NCI-H226 (cell line): Measurements from ENCODE around the gene SEPTIN3.

Source experiments
- DNase-seq: peaks from one replicate; pipeline ENCODE4 v3.0.0-alpha.2; 2015

Gene SEPTIN3

DNA sequence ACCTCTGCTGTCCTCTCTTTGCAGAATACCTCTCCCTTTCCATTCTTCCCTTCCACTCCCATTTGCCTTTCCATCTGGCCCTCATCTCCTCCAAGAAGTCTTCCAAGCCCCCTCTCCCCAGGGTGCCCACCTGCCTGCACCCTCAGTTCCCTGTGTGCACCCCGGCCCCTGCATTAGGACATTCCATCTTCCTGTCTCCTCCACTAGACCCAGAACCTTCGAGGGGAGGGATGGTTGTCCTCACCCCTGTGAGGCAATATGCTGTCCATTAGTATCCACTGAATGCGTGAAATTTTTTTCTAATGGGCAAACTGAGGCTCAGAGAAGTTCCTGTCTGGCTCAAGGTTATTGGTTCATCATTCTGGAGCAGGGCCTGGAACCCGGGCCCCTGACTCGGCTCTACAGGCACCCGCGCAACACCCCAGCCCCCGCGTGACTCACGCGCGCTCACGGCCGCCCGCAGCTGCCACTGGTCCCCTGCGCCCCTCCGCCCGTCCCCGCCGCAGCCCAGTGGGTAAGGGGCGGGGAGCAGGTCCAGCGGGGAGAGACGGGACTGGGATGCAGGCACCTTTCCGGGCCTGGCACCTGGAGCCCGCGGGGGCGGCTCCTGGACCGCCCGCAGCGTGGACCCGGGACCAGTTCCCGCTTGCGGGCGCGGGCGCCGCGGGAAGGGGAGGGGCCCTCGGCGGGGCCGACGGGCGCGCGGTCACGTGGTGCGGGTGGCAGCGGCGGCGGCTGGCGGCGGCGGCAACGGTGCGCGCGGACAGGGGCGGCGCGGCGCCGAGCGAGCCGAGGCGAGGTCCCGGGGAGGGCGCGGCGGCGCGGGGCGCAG lies 7.0 kb downstream of the SEPTIN3 start:
- DNase-seq, result no peak

DNA sequence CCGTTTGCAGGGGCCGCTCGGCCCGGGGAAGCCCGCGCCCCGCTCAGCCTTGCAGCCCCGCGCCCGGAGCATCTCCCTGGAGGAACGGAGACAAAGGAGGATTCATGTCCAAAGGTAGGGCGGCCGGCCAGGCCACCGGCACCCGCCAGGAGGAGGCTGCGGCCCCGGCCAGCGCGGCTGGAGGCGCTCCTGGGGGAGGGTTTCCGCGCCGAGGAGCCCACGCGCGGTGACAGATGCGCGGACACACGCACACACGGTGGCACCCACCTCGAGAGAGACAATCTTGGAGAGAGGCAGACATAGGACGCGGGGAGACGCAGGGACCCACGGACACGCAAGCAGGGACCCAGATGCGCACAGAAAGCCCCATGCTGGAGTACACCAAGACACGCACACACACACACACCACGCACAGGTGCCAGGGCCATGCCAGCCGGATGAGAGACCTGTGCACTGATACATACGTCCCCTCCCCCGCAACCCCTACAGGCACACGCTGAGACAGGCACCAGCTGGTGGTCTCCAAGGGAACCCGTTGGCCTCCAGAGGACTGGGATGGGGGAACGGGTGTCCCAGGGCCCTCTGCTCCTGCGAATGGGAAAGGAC lies 7.8 kb downstream of the SEPTIN3 start:
- no peak for DNase-seq

DNA sequence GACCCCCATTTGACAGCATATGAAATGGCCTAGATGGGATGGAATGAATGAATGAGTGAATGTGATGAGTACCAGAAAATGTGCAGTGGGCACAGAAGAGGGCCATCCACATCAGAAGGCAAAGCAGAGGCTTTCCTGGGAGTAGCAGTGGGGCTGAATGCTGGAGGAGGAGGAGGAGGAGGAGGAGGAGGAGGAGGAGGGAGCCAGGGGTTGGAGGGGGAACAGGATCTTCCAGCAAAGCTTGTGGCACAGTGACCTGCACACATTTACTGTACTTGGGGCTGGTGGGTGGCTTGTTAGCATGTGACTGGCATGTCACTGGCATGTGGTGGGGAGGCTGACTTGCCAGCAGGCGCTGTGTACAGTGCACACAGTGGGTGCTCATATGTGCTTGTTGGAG lies 9.5 kb downstream of the SEPTIN3 start:
- no peak for DNase-seq

GRCh38 chr22:41979423-41980250 lies 10.4 kb downstream of the SEPTIN3 start:
- no peak for DNase-seq

- DNase-seq, result no peak
Measured at GRCh38 chr22:41982865-41983264, 13.6 kb downstream of the SEPTIN3 start.

GRCh38 chr22:41983513-41984405 lies 14.5 kb downstream of the SEPTIN3 start:
- no peak for DNase-seq

DNA sequence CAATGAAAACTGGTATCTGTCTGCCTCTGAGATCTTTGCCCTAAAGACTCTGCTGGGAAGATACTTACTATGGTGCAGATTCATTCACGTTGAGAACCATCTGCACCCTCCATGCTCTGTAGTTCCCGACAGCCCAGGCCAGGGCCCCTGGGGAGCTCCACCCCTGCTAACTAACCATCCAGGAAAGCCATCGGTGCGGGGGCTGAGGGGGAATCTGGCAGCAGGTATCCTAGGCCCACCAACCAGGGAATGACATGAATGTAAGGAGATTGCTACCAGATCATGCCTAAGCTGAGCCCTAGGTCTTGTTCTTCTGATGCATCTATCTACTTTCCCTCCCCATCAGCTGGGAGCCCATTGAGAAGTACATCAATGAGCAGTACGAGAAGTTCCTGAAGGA lies 18.0 kb downstream of the SEPTIN3 start:
- no peak for DNase-seq

- no peak for DNase-seq
Measured at GRCh38 chr22:41989246-41989645, 20.0 kb downstream of the SEPTIN3 start.

DNA sequence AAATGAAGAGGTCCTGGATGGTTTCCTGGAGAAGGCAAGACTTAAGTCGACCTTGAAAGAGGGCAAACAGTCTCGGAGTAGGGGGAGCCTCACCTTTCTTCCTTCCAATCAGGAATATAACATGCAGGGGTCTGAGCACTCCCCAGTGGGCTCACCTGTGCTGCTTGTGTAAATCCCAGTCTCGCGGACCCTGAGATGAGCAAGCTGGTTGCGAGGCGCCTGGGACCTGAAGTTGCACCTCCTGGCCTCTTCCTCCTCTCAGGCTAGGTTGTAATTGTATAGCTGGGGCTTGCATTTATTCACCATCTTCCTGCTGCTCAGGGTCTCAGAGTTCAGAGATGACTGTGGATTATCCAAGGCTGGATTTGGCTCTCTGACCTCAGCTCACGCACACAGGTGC lies 21.9 kb downstream of the SEPTIN3 start:
- DNase-seq, result no peak

DNA sequence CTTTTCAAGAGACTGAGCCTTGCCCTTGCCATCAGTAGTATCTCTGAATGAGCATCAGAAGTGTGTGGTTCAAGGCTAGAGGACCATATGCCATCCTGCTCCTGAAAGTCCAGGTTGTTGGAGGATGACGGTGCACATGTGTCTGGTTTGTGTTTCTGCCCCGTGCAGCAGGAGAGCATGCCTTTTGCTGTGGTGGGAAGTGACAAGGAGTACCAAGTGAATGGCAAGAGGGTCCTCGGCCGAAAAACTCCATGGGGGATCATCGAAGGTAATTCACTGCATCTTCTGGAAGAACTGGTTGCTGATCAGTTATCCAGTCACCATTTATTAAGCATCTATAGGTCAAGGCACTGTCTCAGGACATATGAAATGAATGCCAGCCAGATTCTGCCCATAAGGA lies 23.3 kb downstream of the SEPTIN3 start:
- DNase-seq, result no peak

DNA sequence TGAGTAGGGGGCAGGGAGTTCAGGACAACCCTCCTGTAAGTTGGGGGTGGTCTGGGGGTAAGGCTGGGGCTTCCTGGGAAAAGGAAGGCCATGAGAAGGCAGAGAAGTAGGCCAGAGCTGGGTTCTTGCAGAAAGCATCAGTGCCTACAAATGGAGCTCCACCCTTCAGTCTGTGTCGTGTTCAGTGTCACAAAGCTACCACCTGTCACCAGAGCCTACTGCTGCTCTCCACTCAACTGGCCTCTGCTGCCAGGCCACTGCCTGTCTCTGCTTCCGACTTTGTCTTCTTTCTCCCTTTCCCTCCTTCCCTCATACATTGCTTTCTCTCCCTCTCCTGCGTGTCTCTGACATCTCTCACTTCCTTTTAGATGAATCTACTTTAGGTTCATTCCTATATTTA lies 26.0 kb downstream of the SEPTIN3 start:
- DNase-seq, result no peak

GRCh38 chr22:41996826-41997225 lies 27.6 kb downstream of the SEPTIN3 start:
- no peak for DNase-seq

DNA sequence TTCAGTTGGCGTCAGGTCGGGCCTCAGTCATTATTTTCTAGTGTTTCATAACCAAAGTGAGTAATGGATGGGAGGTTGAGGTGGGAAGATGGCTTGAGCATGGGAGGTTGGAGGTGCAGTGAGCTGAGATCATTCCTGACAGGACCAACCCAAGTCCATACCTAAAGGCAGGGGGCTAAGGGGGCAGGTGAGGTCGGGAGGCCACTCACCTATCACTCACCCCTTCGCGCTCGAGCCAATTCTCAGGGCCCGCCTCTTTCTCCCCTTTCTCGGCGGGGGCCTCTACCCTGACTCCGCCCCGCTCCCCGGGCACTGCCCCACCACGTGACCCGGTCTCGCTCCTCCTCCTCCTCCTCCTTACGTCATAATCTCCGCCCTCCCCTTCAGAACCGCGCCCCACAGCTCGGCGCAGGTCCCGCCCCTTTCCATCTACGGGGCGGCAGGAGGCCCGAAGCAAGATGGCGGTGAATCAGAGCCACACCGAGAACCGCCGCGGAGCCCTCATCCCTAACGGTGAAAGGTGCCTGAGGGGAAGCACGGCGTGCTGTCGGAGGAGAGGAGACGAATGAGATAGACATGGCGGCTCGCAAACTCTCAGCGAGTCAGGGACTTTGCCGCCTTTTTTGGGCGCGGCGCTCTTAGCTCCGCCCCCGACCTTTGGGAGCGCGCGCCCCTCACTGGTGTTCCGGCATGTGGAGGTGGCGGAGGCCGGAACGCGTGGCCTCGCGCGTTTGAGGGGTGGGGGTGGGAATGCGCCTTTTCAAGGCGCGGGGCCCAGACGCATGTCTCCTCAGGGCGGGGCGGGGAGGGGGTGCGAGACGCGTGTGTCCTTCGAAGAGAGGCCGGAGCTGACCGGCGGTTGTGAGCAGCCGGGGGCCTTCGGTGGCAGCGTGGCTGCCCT lies 29.4 kb downstream of the SEPTIN3 start, which contains the start of gene WBP2NL:
TSS of gene WBP2NL (plus strand) at position 428 of the 901 bp plus-strand sequence. CDS start at position 459, 31 bp downstream.
- DNase-seq, result no peak

GRCh38 chr22:42000466-42000865 lies 31.2 kb downstream of the SEPTIN3 start:
- DNase-seq, result no peak

DNA sequence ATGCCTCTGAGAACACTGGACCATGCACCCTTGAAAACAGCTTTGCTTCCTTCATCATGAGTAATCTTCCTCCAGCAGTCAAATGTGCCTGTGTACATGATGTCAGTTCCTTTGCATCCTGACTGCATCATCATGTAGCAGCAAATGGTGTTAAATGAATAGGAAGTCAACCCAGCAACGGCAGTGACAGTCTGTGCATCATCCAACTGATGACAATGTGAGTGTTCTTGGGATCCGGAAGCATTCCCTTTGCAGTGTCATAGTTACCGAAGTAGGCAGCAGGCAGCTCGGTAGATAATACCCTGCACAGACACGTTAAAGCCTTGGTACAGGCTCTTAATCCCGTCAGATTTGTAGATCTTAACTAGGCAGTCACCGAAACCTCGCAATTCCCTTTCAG lies 31.9 kb downstream of the SEPTIN3 start:
- DNase-seq, result no peak

DNA sequence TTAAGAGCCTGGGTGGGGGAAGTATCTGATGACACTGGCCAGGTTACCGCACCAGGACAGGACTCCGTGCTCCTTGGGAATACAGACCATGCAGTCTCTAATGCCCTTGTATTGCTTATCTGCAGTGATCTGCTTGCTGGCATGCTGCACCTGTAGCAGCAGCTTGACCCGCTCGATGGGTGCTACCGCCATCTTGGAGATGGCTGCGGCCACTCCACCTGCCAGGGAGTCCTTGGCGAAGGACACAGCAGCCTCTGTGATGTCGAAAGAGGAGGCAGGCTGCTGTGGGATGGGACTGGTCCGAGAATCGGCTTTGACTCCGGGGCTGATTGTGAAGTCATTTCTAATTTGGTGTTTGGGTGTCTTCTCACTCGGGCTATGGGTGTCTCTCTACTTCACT lies 32.5 kb downstream of the SEPTIN3 start:
- DNase-seq, result no peak

DNA sequence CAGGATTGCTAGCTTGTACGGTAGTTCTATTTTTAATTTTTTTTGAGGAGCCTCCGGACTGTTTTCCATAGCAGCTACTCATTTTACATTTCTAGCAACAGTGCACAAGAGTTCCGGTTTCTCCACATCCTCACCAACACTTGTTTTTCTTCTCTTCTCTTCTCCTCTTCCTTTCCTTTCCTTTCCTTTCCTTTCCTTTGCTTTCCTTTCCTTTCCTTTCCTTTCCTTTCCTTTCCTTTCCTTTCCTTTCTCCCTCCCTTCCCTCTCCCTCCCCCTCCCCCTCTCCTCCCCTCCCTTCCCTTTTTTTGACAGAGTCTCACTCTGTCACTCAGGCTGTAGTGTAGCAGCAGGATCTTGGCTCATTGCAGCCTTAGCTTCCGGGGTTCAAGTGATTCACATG lies 38.7 kb downstream of the SEPTIN3 start:
- DNase-seq, result no peak

- DNase-seq, result no peak
Measured at GRCh38 chr22:42010778-42011177, 41.5 kb downstream of the SEPTIN3 start.

DNA sequence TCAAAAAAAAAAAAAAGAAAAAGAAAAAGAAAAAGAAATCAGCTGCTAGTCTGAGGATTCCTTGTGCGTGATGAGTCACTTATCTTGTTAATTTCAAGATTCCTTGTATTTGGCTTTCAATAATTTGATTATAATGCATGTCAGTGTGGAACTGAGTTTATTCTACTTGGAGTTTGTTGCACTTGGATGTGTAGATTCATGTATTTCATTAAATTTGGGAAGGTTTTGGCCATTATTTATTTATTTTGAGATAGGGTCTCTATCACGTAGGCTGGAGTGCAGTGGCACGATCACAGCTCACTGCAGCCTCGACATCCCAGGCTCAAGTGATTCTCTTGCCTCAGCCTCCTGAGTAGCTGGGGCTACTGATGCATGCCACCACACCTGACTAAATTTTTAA lies 44.1 kb downstream of the SEPTIN3 start:
- DNase-seq, result no peak

DNA sequence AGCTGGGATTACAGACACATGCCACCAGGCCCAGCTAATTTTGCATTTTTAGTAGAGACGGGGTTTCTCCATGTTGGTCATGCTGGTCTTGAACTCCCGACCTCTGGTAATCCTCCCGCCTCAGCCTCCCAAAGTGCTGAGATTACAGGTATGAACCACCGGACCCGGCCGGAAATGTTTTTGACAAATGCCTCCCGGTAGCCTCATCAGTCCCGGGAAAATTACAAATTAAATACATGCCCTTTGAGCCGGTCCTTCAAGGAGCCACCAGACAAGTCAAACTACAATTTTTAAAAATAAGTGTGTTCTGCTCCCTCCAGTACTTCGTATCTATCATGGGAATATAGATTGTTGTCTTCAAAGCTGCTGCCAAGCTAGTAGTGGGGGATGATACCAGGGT lies 46.9 kb downstream of the SEPTIN3 start:
- no peak for DNase-seq

GRCh38 chr22:42018224-42018623 lies 49.0 kb downstream of the SEPTIN3 start:
- no peak for DNase-seq
